Tibial artery (tissue), 4 donors: ENCODE data around the gene ELF1.
A peak's percentile ranks its signal among the peaks of the same experiment; 100 is the strongest.

Experiments used
- DNase-seq, 2 donors: peaks; one replicate each; pipeline ENCODE4 v3.0.0-alpha.2; 2019
- H3K27ac ChIP-seq, 2 donors: fragments of 200-600 bp; sonication (generic) in 1 of 2; 1 replicate in 1 of 2; 2 replicates in 1 of 2; pipeline ENCODE4 v1.5.1; 2018 to 2019; ENCODE audit warnings: mild to moderate bottlenecking in 1 of 2
- H3K27me3 ChIP-seq, 2 donors: fragments of 200-600 bp; sonication (generic) in 1 of 2; one replicate each; pipeline versions ENCODE4 v1.5.1 to v1.6.0; 2016 to 2019
- H3K36me3 ChIP-seq, 3 donors: fragments of 200-600 bp; sonication (generic) in 2 of 3; one replicate each; pipeline ENCODE4 v1.5.1; 2016 to 2019; ENCODE audit warnings: mild to moderate bottlenecking in 2 of 3
- H3K4me1 ChIP-seq, 4 donors: fragments of 200-600 bp; sonication (generic) in 2 of 4; 1 replicate in 3 of 4; 2 replicates in 1 of 4; pipeline ENCODE4 v1.5.1; 2016 to 2019
- H3K4me3 ChIP-seq, 2 donors: fragments of 200-600 bp; sonication (generic) in 1 of 2; 1 replicate in 1 of 2; 2 replicates in 1 of 2; pipeline ENCODE4 v1.5.1; 2018 to 2019; ENCODE audit warnings: mild to moderate bottlenecking in 2 of 2
- H3K9me3 ChIP-seq, 3 donors: fragments of 200-600 bp; sonication (generic) in 1 of 3; one replicate each; pipeline ENCODE4 v1.5.1; 2016 to 2019
- CTCF ChIP-seq, 2 experiments: fragments of 200-600 bp in 1 of 2; fragments of 450-650 bp in 1 of 2; IDR thresholded peaks; one replicate each; pipeline ENCODE4 v1.5.1; 2017 to 2019; ENCODE audit warnings: antibody characterized with exemption in 2 of 2, mild to moderate bottlenecking in 1 of 2, moderate library complexity in 1 of 2
- intact Hi-C: fragments of 100-400 bp; cut with DNase I; formaldehyde crosslinking; loops from one replicate; pipeline ENCODE4 v1.15.0; 2023; ENCODE audit warnings: low total_unique reads

ELF1 gene

DNA sequence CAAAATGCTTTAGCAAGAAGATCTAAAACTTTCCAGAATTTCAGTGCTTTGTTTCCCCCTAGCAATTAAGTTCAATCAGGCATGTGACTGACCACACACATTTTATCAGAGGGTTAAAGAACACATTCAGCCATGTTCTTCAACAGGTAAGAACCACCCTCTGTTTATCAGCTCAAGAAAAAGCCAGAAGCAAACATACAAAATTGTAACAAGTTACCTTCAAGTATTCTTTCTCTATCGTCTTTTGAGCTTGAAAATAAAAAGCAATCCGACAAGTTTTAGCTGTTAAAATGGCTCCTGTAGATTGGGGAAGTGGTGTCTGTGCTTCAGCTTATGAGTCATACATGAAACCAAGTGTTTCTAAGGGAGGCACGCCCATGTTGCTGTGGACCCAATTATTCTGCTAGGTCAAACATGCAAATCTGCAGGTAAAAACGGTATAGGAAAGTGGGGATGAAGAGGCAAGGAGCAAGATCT lies at the start of gene ELF1:
Gene ELF1 (minus strand): TSS at position 306 of the 477 bp plus-strand sequence. CDS start 37,262 bp downstream, outside the sequence.
- H3K27ac ChIP-seq: peak within 1 kb of the TSS; percentile 44
- intact Hi-C loops: no loop called here
- peak in 1 of 2 donors; percentile 49 for DNase-seq
- H3K27me3 ChIP-seq: no peaks in the 10 kb centered on the region
- no peaks in the 10 kb centered on the region for H3K9me3 ChIP-seq
- H3K4me3 ChIP-seq: peak within 1 kb of the TSS; percentile 6 to 15
- no peaks in the 10 kb centered on the region for H3K36me3 ChIP-seq
- peaks cover 0 to 49% (median 9%) of the 10 kb centered on the region in 4 donors for H3K4me1 ChIP-seq
- TF ChIP-seq CTCF (IDR thresholded peaks at IDR 0.05): no peak

DNA sequence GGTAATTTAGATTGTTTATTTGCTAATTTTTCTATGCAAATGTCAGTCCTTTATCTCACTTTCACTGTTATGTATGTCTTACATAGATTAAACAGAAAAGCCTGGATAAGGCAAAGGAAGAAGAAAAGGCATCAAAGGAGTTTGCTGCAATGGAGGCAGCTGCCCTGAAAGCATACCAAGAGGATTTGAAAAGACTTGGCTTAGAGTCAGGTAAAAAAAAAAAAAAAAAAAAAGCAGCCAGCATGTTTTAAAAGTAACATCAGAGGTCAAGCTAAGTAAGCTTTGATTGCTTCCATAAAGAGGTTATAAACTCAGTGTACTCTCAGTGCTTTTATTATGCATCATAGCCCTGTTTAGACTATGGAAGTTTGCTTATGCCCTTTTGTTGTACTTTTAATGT lies 46.0 kb upstream of the ELF1 start:
- Histone ChIP-seq H3K36me3 (peaks cover 37 to 44% (median 41%) of the 10 kb centered on the region in 3 donors), H3K9me3 (no peaks in the 10 kb centered on the region), H3K27ac (peak overlapping the region; percentile 95 to 97), H3K4me3 (no peak overlapping the region), H3K4me1 (peaks cover 0 to 41% (median 27%) of the 10 kb centered on the region in 4 donors), H3K27me3 (no peaks in the 10 kb centered on the region)
- TF ChIP-seq CTCF (IDR thresholded peaks at IDR 0.05): no peak
- no peak for DNase-seq
- intact Hi-C loops: no loop called here

DNA sequence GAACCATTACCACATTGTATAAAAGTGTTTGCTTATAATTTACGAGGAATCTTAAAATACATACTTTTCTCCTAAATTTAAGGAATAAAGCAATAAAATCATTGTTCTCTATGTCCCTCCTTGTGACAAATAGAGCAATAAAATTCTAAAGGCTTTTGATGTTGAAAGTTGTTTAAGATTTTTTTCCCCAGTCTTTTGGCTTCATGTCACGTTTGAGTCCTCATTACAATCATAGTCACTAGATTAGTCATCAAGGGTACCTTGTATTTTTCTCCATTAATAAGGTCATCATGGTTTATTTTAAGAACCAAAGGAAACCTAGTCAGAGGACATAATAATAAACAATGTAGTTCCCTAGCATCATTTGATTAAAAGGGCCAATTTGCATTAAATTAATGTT lies 45.4 kb upstream of the ELF1 start:
- TF ChIP-seq CTCF (IDR thresholded peaks at IDR 0.05): no peak
- intact Hi-C loops: no loop called here
- no peak for DNase-seq
- no peaks in the 10 kb centered on the region for H3K27me3 ChIP-seq
- peaks cover 0 to 41% (median 27%) of the 10 kb centered on the region in 4 donors for H3K4me1 ChIP-seq
- peaks cover 32 to 38% (median 36%) of the 10 kb centered on the region in 3 donors for H3K36me3 ChIP-seq
- peak overlapping the region; percentile 95 to 97 for H3K27ac ChIP-seq
- no peak overlapping the region for H3K4me3 ChIP-seq
- no peaks in the 10 kb centered on the region for H3K9me3 ChIP-seq

DNA sequence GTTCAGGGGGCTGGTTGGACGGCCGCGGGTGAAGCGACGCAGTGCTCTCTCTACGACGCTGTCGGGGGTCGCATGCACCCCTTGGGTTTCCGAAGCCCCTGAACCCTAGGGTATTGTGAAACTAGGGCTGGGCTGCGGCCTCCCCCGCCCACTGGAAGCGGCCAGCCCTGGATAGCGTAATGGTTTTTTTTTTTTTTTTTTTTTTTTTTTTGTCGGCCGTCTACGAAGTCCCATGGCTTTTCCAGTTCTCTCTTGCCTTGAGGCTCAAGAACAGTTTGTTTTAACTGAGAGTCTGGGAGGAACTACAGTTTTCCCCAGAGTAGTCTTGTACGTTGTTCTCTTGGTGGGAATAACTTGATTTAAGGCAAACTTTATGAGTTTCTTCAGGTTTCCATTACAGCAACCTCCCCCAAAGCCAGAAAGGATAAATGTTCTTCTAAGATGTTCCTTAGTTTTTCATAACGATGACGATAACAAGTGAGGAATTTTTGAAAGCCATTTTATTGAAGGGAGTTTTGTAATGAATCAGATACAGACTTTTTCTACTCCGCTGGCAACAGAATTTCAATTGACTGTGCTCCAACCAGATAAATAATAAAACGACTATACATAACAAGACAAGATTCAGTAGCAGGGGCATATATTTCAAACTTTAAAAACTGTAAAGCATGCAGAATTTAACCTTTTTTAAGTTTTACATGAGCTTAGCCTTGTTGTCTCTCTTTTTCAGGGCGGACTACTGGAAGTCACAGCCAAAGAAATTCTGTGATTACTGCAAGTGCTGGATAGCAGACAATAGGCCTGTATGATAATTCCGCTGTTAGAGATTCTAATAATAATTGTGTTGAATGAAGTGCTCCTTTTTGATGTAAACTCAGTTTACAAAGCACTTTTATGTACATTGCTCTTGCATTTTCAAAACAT lies 43.1 kb upstream of the ELF1 start:
- no peaks in the 10 kb centered on the region for H3K27me3 ChIP-seq
- no peak for DNase-seq
- H3K36me3 ChIP-seq: peaks cover 12 to 16% (median 13%) of the 10 kb centered on the region in 3 donors
- peak overlapping the region; percentile 95 to 97 for H3K27ac ChIP-seq
- H3K4me3 ChIP-seq: peak overlapping the region; percentile 76 to 79
- peaks cover 0 to 59% (median 39%) of the 10 kb centered on the region in 4 donors for H3K4me1 ChIP-seq
- TF ChIP-seq CTCF (IDR thresholded peaks at IDR 0.05): no peak
- H3K9me3 ChIP-seq: no peaks in the 10 kb centered on the region
- intact Hi-C loops: no loop called here

DNA sequence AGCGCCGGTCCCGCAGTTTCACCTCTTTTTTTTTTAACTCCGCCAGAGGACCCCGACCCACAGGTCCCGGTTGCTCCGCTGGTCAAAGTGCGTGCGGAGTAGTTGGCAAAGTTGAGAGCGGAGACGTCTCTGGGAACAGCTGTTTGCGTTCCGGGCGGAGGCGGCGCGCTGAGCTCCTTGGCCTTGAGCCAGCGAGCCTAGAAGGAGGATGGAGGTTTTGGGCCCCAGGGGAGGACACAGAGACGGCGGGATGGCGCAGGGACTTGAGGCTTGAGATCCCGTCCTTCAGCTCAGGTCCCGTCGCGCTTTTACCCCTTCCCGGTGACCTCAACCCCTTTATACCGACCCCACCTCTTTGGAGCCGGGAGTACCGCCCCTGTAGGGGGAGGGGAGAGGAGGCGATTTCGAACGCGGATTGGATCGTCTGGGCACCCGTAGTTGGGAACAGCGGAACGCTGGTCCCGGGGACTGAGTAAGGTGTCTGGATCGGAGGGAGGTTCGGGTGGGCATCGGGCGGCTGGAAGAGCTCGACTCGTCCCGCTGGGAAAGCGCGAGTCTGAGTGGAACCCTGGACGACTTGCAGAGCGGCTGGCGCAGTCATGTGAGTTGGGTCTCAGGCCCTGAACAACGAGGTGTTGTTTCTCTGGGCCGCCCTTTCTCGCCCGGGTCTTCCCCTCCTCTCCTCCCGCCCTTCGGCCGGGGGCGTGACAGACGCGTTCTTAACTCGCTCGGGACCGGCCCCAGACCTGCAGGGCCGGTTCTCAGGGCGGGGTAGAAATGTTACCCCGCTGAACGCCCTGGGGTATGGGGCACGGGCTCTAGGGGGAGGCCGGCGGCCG lies 42.2 kb upstream of the ELF1 start, which contains the start of gene WBP4:
Gene WBP4 (plus strand): TSS at position 435 of the 839 bp plus-strand sequence. CDS start 165 bp downstream, at position 600.
- DNase-seq: peak; percentile 96 to 97
- Histone ChIP-seq H3K9me3 (no peaks in the 10 kb centered on the region), H3K27ac (peak within 1 kb of the TSS; percentile 95 to 97), H3K4me3 (peak within 1 kb of the TSS; percentile 76 to 79), H3K36me3 (peaks cover 6 to 7% (median 6%) of the 10 kb centered on the region in 3 donors), H3K27me3 (no peaks in the 10 kb centered on the region), H3K4me1 (peaks cover 0 to 64% (median 41%) of the 10 kb centered on the region in 4 donors)
- intact Hi-C loops: no loop called here
- TF ChIP-seq CTCF (IDR thresholded peaks at IDR 0.05): peak in 1 of 2 experiments; percentile 6
